Esophagus squamous epithelium (tissue), 5 donors: ENCODE data around the gene CDKN2D. TPM values are rescaled to one million over a fixed set of nuclear protein-coding genes. Genes with fewer than 3 reads are reported as not detected.
A peak's percentile ranks its signal among the peaks of the same experiment; 100 is the strongest.
"Not testable (repeated sequence)": the region's sequence is repeated elsewhere in the genome, so short reads cannot be mapped to it uniquely, and the experiment has no call there.

ENCODE experiments used
- DNase-seq: peaks from one replicate; lab custom pipeline; 2025; lab: John Stamatoyannopoulos, UW
- H3K27ac ChIP-seq, 4 donors: fragments of 200-600 bp; sonication (generic); one replicate each; pipeline ENCODE4 v1.5.1; 2016 to 2019; ENCODE audit warnings: mild to moderate bottlenecking in 1 of 4
- H3K27me3 ChIP-seq, 4 donors: fragments of 200-600 bp; sonication (generic); 1 replicate in 3 of 4; 2 replicates in 1 of 4; pipeline versions ENCODE4 v1.5.1 to v1.6.0; 2017 to 2021; ENCODE audit warnings: antibody characterized with exemption in 1 of 4
- H3K36me3 ChIP-seq, 3 donors: fragments of 200-600 bp; sonication (generic); one replicate each; pipeline ENCODE4 v1.5.1; 2016 to 2019
- H3K4me1 ChIP-seq, 3 donors: fragments of 200-600 bp; sonication (generic); one replicate each; pipeline ENCODE4 v1.5.1; 2017 to 2019
- H3K4me3 ChIP-seq, 4 donors: fragments of 200-600 bp; sonication (generic); 1 replicate in 3 of 4; 2 replicates in 1 of 4; pipeline ENCODE4 v1.5.1; 2016 to 2019; ENCODE audit warnings: mild to moderate bottlenecking in 2 of 4, moderate library complexity in 1 of 4
- H3K9me3 ChIP-seq, 3 donors: fragments of 200-600 bp; sonication (generic); one replicate each; pipeline ENCODE4 v1.5.1; 2016 to 2019
- POLR2A ChIP-seq, 4 donors: fragments of 450-650 bp; IDR thresholded peaks; one replicate each; pipeline ENCODE4 v1.6.1; 2017; ENCODE audit warnings: antibody characterized with exemption in 4 of 4, mild to moderate bottlenecking in 4 of 4, moderate library complexity in 3 of 4
- WGBS, 2 donors: methylation state at CpG; one replicate each; pipeline ENCODE4 v1.1.5; 2018; 5-methylcytosine and 5-hydroxymethylcytosine counted together
- intact Hi-C: fragments of 100-400 bp; cut with DNase I; formaldehyde crosslinking; loops from one replicate; pipeline ENCODE4 v1.15.0; 2022
- total RNA-seq, 4 donors: library from RNA; depleted of rRNA; stranded (reverse); fragments of >200 nt; gene quantifications; one replicate each; pipeline ENCODE4 v1.1.0, GENCODE V29; 2016
- TF ChIP-seq, protein P1 (sequence below), 6 experiments: fragments of 450-650 bp in 4 of 6; fragments of 200-600 bp in 2 of 6; sonication (generic) in 2 of 6; IDR thresholded peaks; one replicate each; pipeline ENCODE4 v1.5.1; 2016 to 2019; ENCODE audit warnings: antibody characterized with exemption in 6 of 6, mild to moderate bottlenecking in 4 of 6, moderate library complexity in 4 of 6
- donor health status: DM: yes; HTN: yes; CAD: no.

CDKN2D gene
- total RNA-seq, 4 donors from 2014 or later: 5.1 to 14.4 (median 6.2) TPM

GRCh38 chr19:10553087-10553667 is 15.6 kb downstream of the CDKN2D start:
- no peak overlapping the region for H3K4me3 ChIP-seq
- DNase-seq: no peak
- peak overlapping the region; percentile 76 to 89 (median 86) for H3K27ac ChIP-seq
- peaks cover 32 to 74% (median 34%) of the 10 kb centered on the region in 3 donors for H3K4me1 ChIP-seq
- no peaks in the 10 kb centered on the region for H3K9me3 ChIP-seq
- no peaks in the 10 kb centered on the region for H3K27me3 ChIP-seq
- peaks cover 36 to 99% (median 52%) of the 10 kb centered on the region in 3 donors for H3K36me3 ChIP-seq
- WGBS, 2 donors: 52 to 59% methylated on average over 8 to 13 of the region's 13 CpGs
- intact Hi-C loops: loop anchor here (5.0 kb wide), 1 partner anchor 41 kb away; no protein-coding TSS in a partner anchor
- TF ChIP-seq, protein P1, sequence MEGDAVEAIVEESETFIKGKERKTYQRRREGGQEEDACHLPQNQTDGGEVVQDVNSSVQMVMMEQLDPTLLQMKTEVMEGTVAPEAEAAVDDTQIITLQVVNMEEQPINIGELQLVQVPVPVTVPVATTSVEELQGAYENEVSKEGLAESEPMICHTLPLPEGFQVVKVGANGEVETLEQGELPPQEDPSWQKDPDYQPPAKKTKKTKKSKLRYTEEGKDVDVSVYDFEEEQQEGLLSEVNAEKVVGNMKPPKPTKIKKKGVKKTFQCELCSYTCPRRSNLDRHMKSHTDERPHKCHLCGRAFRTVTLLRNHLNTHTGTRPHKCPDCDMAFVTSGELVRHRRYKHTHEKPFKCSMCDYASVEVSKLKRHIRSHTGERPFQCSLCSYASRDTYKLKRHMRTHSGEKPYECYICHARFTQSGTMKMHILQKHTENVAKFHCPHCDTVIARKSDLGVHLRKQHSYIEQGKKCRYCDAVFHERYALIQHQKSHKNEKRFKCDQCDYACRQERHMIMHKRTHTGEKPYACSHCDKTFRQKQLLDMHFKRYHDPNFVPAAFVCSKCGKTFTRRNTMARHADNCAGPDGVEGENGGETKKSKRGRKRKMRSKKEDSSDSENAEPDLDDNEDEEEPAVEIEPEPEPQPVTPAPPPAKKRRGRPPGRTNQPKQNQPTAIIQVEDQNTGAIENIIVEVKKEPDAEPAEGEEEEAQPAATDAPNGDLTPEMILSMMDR (IDR thresholded peaks at IDR 0.05): no peak
- TF ChIP-seq POLR2A (IDR thresholded peaks at IDR 0.05): no peak

DNA sequence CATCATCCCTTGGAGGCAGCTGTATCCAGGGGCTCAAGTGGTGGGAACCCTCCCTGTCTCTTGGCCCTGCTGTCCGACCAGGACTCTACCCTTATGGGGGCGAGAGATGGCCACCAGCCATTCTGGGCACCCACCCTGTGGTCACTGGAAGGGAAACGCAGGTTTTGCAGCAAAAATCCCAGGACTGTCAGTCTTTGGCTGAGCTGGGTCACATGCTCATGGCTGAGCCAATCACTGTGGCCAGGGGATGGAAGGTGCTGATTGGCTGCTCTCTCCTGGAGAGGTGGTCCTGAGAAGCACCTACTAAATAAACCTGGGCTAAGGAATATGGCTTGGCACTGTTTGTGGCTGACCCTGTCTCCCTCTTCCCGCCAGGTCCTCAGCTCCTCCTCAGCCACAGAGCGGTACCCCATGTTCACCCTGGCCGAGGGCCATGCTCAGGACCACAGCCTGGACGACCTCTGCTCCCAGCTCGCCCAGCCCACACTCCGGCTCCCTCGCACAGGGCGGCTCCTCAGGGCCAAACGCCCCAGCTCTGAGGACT is 16.2 kb downstream of the CDKN2D start:
- H3K9me3 ChIP-seq: no peaks in the 10 kb centered on the region
- H3K27me3 ChIP-seq: no peaks in the 10 kb centered on the region
- DNase-seq: no peak
- H3K27ac ChIP-seq: peak overlapping the region; percentile 28 to 89 (median 80)
- WGBS, 2 donors: 61 to 82% methylated on average over 7 of the region's 12 CpGs
- peaks cover 32 to 74% (median 34%) of the 10 kb centered on the region in 3 donors for H3K4me1 ChIP-seq
- no peak overlapping the region for H3K4me3 ChIP-seq
- TF ChIP-seq, protein P1 (IDR thresholded peaks at IDR 0.05): no peak
- TF ChIP-seq POLR2A (IDR thresholded peaks at IDR 0.05): no peak
- peaks cover 30 to 99% (median 46%) of the 10 kb centered on the region in 3 donors for H3K36me3 ChIP-seq
- intact Hi-C loops: loop anchor here (5.0 kb wide), 1 partner anchor 40 kb away; no protein-coding TSS in a partner anchor

DNA sequence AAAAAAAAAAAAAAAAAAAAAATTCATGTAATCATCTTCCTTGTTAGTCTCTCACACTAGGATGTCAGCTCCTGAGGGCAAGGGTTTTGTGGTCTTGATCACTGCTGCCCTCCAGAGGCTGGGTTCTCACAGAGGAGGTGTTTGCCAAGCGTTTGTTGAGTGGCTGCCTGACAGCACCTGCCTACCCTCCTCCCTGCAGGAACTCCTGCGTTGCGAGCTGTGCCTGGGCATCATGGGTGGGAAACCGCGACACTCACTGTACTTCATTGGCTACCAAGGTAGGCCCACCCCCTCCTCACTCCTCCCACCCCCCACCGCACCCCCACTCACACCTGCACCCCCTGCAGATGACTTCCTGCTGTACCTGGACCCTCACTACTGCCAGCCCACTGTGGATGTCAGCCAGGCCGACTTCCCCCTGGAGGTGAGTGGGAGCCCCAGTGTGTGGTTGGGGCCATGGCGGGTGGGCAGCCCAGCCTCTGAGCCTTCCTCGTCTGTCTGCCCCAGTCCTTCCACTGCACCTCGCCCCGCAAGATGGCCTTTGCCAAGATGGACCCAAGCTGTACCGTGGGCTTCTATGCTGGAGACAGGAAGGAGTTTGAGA is 17.0 kb downstream of the CDKN2D start:
- no peak for DNase-seq
- peaks cover 28 to 99% (median 49%) of the 10 kb centered on the region in 3 donors for H3K36me3 ChIP-seq
- H3K27ac ChIP-seq: peak overlapping the region in 1 of 4 donors; percentile 29
- no peak overlapping the region for H3K4me3 ChIP-seq
- intact Hi-C loops: loop anchor here (5.0 kb wide), 1 partner anchor 39 kb away; no protein-coding TSS in a partner anchor
- 69 to 83% methylated on average over 6 of the region's 12 CpGs for WGBS, 2 donors
- H3K9me3 ChIP-seq: no peaks in the 10 kb centered on the region
- H3K4me1 ChIP-seq: peaks cover 32 to 70% (median 34%) of the 10 kb centered on the region in 3 donors
- H3K27me3 ChIP-seq: no peaks in the 10 kb centered on the region
- TF ChIP-seq, protein P1 (IDR thresholded peaks at IDR 0.05): peak in 4 of 6 experiments; percentile 9 to 50 (median 23)
- no peak for TF ChIP-seq POLR2A (IDR thresholded peaks at IDR 0.05)

DNA sequence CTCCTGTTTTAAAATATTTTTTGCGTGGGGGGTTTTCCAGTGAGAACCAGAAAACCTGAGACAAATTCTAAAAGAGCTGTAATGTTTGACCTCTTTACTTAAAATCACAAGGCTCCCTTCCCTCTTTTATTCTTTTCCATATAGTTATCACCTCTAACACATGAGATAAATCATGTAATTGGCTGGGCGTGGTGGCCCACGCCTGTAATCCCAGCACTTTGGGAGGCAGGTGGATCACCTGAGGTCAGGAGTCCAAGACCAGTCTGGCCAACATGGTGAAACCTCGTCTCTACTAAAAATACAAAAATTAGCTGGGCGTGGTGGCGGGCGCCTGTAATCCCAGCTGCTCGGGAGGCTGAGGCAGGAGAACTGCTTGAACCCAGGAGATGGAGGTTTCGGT is 17.8 kb downstream of the CDKN2D start:
- H3K4me1 ChIP-seq: peaks cover 31 to 70% (median 34%) of the 10 kb centered on the region in 3 donors
- intact Hi-C loops: loop anchor here (5.0 kb wide), 1 partner anchor 39 kb away; no protein-coding TSS in a partner anchor
- H3K36me3 ChIP-seq: peaks cover 28 to 98% (median 52%) of the 10 kb centered on the region in 3 donors
- WGBS, 2 donors: 70 to 91% methylated on average over 8 to 9 of the region's 9 CpGs
- not testable (repeated sequence) for H3K9me3 ChIP-seq, DNase-seq, H3K27me3 ChIP-seq, H3K4me3 ChIP-seq, H3K27ac ChIP-seq

- no peak for TF ChIP-seq POLR2A (IDR thresholded peaks at IDR 0.05)
- TF ChIP-seq, protein P1 (IDR thresholded peaks at IDR 0.05): no peak
- Histone ChIP-seq H3K4me3 (no peak overlapping the region), H3K9me3 (no peaks in the 10 kb centered on the region), H3K4me1 (peaks cover 31 to 70% (median 34%) of the 10 kb centered on the region in 3 donors), H3K36me3 (peaks cover 28 to 98% (median 52%) of the 10 kb centered on the region in 3 donors), H3K27ac (no peak overlapping the region), H3K27me3 (no peaks in the 10 kb centered on the region)
- DNase-seq: no peak
- WGBS, 2 donors: 76 to 81% methylated on average over 6 of the region's 6 CpGs
- intact Hi-C loops: loop anchor here (5.0 kb wide), 1 partner anchor 38 kb away; no protein-coding TSS in a partner anchor
Observed at GRCh38 chr19:10550336-10550735, 18.4 kb downstream of the CDKN2D start.
